Small intestine (tissue), 7 donors: ENCODE data around the gene PHC3. TPM values are rescaled to one million over a fixed set of nuclear protein-coding genes. Genes with fewer than 3 reads are reported as not detected.

Experiments used
- DNase-seq, 2 donors: peaks; one replicate each; pipeline versions ENCODE4 v3.0.0 to v3.0.0-alpha.2; 2013
- FAIRE-seq: peaks from 2 replicates; lab custom pipeline; 2012; peaks lifted over from hg19 to GRCh38; lab: Jason Lieb, UNC
- H3K27ac ChIP-seq, 3 donors: one replicate each; pipeline ENCODE4 v1.5.1; 2013; ENCODE audit warnings: low read length in 2 of 3, mild to moderate bottlenecking in 2 of 3, control low read depth in 1 of 3, inconsistent platforms in 1 of 3, low read depth in 1 of 3, moderate library complexity in 1 of 3
- H3K27me3 ChIP-seq, 3 donors: one replicate each; pipeline ENCODE4 v1.6.1; 2013; ENCODE audit warnings: low read length in 3 of 3, inconsistent platforms in 1 of 3; ENCODE audit not compliant: control insufficient read depth in 3 of 3, insufficient read depth in 3 of 3
- H3K36me3 ChIP-seq, 3 donors: one replicate each; pipeline ENCODE4 v1.6.1; 2013; ENCODE audit warnings: low read length in 3 of 3, inconsistent platforms in 1 of 3, low read depth in 1 of 3, mild to moderate bottlenecking in 1 of 3, moderate library complexity in 1 of 3; ENCODE audit not compliant: control insufficient read depth in 3 of 3, insufficient read depth in 2 of 3
- H3K4me1 ChIP-seq, 3 donors: one replicate each; pipeline ENCODE4 v1.6.1; 2013; ENCODE audit warnings: low read length in 2 of 3, inconsistent platforms in 1 of 3, low read depth in 1 of 3, mild to moderate bottlenecking in 1 of 3, moderate library complexity in 1 of 3; ENCODE audit not compliant: control insufficient read depth in 3 of 3, insufficient read depth in 2 of 3
- H3K4me3 ChIP-seq, 3 donors: one replicate each; pipeline ENCODE4 v1.5.1; 2013; ENCODE audit warnings: low read length in 3 of 3, control low read depth in 1 of 3, inconsistent platforms in 1 of 3, low read depth in 1 of 3, mild to moderate bottlenecking in 1 of 3, moderate library complexity in 1 of 3
- H3K9me3 ChIP-seq, 2 donors: one replicate each; pipeline ENCODE4 v1.6.1; 2013; ENCODE audit warnings: low read depth in 1 of 2, low read length in 1 of 2; ENCODE audit not compliant: control insufficient read depth in 2 of 2, insufficient read depth in 1 of 2
- WGBS, 3 donors: extraction: QIAGEN DNeasy Blood & Tissue Kit; methylation state at CpG; one replicate each; pipeline ENCODE4 v1.1.7; 2013; 5-methylcytosine and 5-hydroxymethylcytosine counted together
- polyA plus RNA-seq, 4 donors: library from polyadenylated mRNA; stranded (reverse) in 3 of 4; unstranded in 1 of 4; fragments of 200-250 nt in 3 of 4; fragments of 120-200 nt in 1 of 4; gene quantifications; one replicate each; pipeline versions ENCODE4 v1.2.1 to v1.2.3, GENCODE V29; 2013
- donor health status: healthy with polysubstance abuse.
- donor health status: control.
- donor health status: control.
- donor health status: Bipolar disorder and iron deficiency.
- donor health status: healthy.

Gene PHC3
- polyA plus RNA-seq, 4 donors: 2.5 to 30.4 (median 4.3) TPM

DNA sequence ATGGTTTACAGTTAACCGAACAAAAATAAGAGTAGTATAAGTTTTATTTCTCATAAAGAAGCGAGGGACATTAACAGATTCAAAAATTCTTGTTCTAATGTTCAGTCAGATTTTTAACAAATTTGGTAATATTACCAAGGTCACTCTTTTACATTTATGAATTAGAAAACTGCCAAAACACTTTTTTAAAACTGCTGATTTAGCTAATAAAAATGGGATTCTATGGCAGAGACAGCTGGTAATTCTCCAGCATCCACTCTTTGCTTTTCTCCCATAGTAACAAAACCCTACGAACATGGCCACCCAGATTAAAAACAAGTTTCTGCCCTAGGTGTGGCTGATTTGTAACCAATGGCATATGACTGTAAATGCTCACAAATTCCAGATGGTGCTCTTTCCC lies 72.6 kb downstream of the PHC3 start:
- DNase-seq: no peak
- H3K36me3 ChIP-seq: peaks cover 0 to 11% (median 5%) of the 10 kb centered on the region in 3 donors
- no peak for FAIRE-seq
- no peak overlapping the region for H3K27ac ChIP-seq
- H3K4me3 ChIP-seq: no peak overlapping the region
- H3K4me1 ChIP-seq: no peaks in the 10 kb centered on the region
- no peaks in the 10 kb centered on the region for H3K9me3 ChIP-seq
- no peaks in the 10 kb centered on the region for H3K27me3 ChIP-seq
- WGBS, 3 donors: 88 to 97% (median 93%) methylated on average over 3 of the region's 3 CpGs

DNA sequence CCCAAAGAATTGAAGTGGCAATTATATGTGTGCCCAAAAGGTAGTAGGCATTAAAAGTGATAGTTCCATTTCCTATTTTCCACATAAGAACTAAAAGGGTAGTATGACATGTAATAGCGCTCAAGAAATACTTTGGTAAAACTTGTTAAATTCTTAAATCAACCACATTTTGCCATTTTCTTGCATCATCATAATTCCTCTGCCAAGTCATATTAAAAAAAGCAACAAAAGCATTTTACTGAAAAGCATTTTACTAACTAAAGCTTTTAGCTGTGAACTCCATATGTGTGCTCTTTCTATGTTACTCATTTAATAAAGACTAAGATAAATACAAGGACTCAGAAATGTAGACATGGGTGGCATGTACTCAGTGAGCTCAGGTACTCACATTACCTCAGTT lies 73.6 kb downstream of the PHC3 start:
- FAIRE-seq (no peak), DNase-seq (no peak)
- Histone ChIP-seq H3K36me3 (peaks cover 0 to 14% (median 4%) of the 10 kb centered on the region in 3 donors), H3K9me3 (no peaks in the 10 kb centered on the region), H3K27ac (no peak overlapping the region), H3K4me1 (no peaks in the 10 kb centered on the region), H3K4me3 (no peak overlapping the region), H3K27me3 (no peaks in the 10 kb centered on the region)
- WGBS, 3 donors: 98 to 100% (median 100%) methylated on average over 1 of the region's 1 CpG

DNA sequence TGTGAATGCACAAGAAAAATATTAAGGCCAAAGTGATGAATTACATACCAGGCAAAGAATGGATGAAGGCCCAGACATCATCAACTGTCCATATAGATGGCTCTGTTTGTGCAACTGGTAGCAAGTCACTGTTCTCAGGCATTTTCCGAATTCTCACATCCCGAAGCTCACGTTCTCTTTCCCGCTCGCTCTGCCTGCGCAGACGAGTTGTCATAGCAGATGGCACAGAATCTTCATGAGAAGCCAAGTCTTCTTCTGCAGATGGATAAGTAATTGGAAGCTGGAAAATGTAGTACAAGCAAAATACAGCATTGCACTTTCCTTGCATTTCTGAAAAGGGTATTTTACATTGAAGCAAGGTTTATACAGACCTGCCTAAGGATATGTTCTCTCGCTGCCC lies 79.1 kb downstream of the PHC3 start:
- Histone ChIP-seq H3K4me1 (no peaks in the 10 kb centered on the region), H3K4me3 (no peak overlapping the region), H3K9me3 (no peaks in the 10 kb centered on the region), H3K27ac (no peak overlapping the region), H3K27me3 (no peaks in the 10 kb centered on the region), H3K36me3 (peaks cover 6 to 18% (median 13%) of the 10 kb centered on the region in 3 donors)
- DNase-seq (no peak), FAIRE-seq (no peak)
- 97 to 99% (median 97%) methylated on average over 8 of the region's 8 CpGs for WGBS, 3 donors

DNA sequence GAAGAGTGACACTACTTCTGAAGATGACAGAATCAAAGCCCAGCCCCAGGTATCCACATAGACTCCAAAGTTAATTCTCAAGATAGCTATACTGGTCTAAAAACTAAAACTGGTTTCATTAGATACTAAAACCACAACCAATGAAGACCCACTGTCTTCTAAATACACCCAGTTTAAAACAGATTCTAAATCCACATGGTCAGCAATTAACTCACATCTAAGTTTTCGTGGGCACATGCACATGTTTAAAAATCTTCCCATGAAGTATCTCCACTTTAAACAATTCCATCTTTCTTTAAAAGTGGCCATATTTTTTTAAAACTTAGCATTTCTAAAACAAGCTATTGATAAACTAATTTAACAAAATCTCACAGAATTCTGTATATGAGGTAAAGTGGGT lies 80.6 kb downstream of the PHC3 start:
- no peak overlapping the region for H3K4me3 ChIP-seq
- DNase-seq (no peak), FAIRE-seq (no peak)
- H3K36me3 ChIP-seq: peaks cover 12 to 21% (median 13%) of the 10 kb centered on the region in 3 donors
- WGBS, 3 donors: 92 to 96% (median 96%) methylated on average over 1 of the region's 1 CpG
- H3K27ac ChIP-seq: no peak overlapping the region
- H3K9me3 ChIP-seq: no peaks in the 10 kb centered on the region
- no peaks in the 10 kb centered on the region for H3K27me3 ChIP-seq
- H3K4me1 ChIP-seq: no peaks in the 10 kb centered on the region

DNA sequence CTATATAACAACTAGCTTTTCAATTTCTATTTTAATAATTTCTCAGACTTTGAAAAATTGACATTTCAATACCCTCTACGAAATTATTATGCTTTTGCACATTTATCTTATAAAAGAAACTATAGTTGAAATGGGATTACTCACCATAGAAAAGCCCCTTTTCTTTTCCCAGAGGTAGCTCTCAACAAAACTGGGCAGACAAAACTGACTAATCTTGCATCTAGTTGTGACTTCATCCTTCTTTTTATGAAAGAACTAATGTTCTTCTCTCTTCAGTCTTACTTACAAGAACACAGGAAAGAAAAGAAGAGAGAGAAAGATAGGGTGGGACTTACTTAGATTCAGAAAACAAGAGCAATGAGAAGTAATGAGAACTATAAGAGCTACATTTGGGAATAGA lies 82.8 kb downstream of the PHC3 start:
- FAIRE-seq: peak; percentile 79

DNA sequence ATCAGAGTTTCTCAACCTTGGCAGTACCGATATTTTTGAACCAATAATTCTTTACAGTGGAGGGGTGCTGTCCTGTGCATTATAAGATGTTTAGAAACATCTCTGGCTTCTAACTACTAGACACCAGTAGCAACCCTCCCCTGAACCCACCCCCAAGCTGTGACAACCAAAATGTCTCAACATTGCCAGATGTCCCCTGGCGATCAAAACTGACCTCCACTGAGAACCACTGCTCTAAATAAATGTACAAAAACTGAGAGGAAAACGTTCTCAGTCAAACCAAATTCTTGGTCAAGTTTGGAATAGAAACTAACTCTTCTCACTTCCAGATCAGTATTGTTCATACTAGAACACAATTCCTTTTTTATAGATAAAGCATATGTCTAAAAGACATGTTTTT lies 85.2 kb downstream of the PHC3 start:
- WGBS, 3 donors: 75 to 88% (median 81%) methylated on average over 3 of the region's 3 CpGs
- DNase-seq: no peak
- H3K4me3 ChIP-seq: no peak overlapping the region
- H3K9me3 ChIP-seq: no peaks in the 10 kb centered on the region
- H3K4me1 ChIP-seq: no peaks in the 10 kb centered on the region
- H3K27me3 ChIP-seq: no peaks in the 10 kb centered on the region
- H3K36me3 ChIP-seq: peaks cover 7 to 15% (median 11%) of the 10 kb centered on the region in 3 donors
- FAIRE-seq: no peak
- H3K27ac ChIP-seq: no peak overlapping the region

More for the DNA sequence above, 82.8 kb downstream of the PHC3 start:
- no peak overlapping the region for H3K4me3 ChIP-seq
- H3K27ac ChIP-seq: no peak overlapping the region
- H3K9me3 ChIP-seq: no peaks in the 10 kb centered on the region
- no peaks in the 10 kb centered on the region for H3K27me3 ChIP-seq
- DNase-seq: no peak
- H3K36me3 ChIP-seq: peaks cover 13 to 16% (median 15%) of the 10 kb centered on the region in 3 donors
- 74 to 89% (median 75%) methylated on average over 1 of the region's 1 CpG for WGBS, 3 donors
- no peaks in the 10 kb centered on the region for H3K4me1 ChIP-seq

DNA sequence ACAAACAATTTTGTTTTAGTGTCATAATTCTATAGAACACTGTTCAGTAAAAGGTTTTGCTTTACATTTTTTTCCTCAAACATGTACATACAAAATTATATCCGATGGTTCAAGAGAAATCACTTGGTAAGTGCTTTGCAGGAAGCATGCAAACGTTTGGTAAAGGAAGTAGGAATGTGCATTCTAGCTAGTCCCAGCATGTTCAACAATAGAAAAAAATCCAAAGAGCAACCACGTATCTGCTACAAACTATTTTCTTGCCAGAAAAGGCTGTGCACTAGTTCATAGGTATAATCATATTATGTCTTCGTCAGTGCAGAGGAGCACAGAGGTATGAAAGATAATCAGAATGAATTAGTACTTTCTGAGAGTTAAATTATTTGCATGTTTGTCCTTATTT lies 85.8 kb downstream of the PHC3 start:
- Histone ChIP-seq H3K4me3 (no peak overlapping the region), H3K27ac (no peak overlapping the region), H3K4me1 (no peaks in the 10 kb centered on the region), H3K27me3 (no peaks in the 10 kb centered on the region), H3K9me3 (no peaks in the 10 kb centered on the region), H3K36me3 (peaks cover 7 to 15% (median 11%) of the 10 kb centered on the region in 3 donors)
- WGBS, 3 donors: 72 to 73% (median 72%) methylated on average over 4 of the region's 4 CpGs
- DNase-seq (no peak), FAIRE-seq (no peak)

DNA sequence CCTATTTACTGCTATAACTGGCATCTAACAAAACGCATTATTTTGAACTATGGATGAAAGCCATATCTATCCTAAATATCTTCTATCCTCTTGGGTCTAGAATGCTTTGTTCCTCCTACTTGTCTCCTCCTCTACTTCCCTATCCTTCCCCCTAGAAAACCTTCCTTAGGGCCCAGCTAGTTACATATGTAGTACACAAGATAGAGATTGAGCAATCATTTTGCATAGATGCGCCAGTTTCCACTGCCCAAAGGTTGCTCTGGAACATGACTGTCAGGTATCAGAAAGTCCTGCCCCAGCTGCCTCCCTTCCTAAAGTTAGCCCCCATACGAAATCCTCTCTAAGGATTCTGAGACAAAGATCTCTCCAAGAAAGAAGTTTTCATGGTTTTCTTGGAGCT lies 88.6 kb downstream of the PHC3 start:
- H3K9me3 ChIP-seq: no peaks in the 10 kb centered on the region
- H3K4me3 ChIP-seq: no peak overlapping the region
- H3K36me3 ChIP-seq: peaks cover 2 to 15% (median 13%) of the 10 kb centered on the region in 3 donors
- no peak overlapping the region for H3K27ac ChIP-seq
- WGBS, 3 donors: 91 to 96% (median 92%) methylated on average over 3 of the region's 3 CpGs
- no peaks in the 10 kb centered on the region for H3K27me3 ChIP-seq
- H3K4me1 ChIP-seq: no peaks in the 10 kb centered on the region
- FAIRE-seq (no peak), DNase-seq (peak in 1 of 2 donors; percentile 32)

DNA sequence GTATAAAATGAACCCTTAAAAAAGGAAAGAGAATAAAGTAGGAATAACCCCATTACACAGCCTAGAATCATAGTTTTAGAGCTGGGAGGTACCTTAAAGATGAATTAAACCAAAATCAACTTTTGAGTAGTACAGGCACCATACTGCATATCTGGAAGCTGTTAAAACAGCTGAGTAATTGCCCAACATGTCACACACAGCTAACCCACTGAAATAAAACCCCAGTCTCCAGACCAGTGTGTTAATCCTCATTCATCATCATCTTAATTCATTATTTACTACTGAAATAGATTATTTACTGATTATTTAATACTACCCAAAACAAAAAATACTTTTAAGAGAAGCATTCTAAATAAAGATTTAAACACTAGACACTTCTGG lies 90.9 kb downstream of the PHC3 start:
- FAIRE-seq: no peak
- no peak for DNase-seq
- peaks cover 6 to 9% (median 9%) of the 10 kb centered on the region in 3 donors for H3K36me3 ChIP-seq
- no peaks in the 10 kb centered on the region for H3K27me3 ChIP-seq
- H3K4me1 ChIP-seq: no peaks in the 10 kb centered on the region
- no peaks in the 10 kb centered on the region for H3K9me3 ChIP-seq
- H3K27ac ChIP-seq: no peak overlapping the region
- H3K4me3 ChIP-seq: no peak overlapping the region
